ENCODE results near the gene EPB41L2.

EPB41L2 gene

GRCh38 chr6:131054392-131055250 is 8.4 kb downstream of the EPB41L2 start:
- Histone ChIP-seq H4K20me1 (ENCODE audit: insufficient read depth) (no peaks in the 10 kb centered on the region), H3K79me2 (ENCODE audit: insufficient read depth, low read depth) (peaks cover 33% of the 10 kb centered on the region; the same call in 1 of the 2 replicates), H3K27me3 (ENCODE audit: insufficient read depth, low read depth) (no peaks in the 10 kb centered on the region), H3K4me2 (no peak overlapping the region), H3K27ac (no peak overlapping the region), H3K36me3 (ENCODE audit: insufficient read depth) (no peaks in the 10 kb centered on the region), H2AFZ (ENCODE audit: low read depth) (no peak overlapping the region), H3K4me3 (IDR thresholded peaks at IDR 0.05; ENCODE audit: insufficient read depth, low read depth, low read length) (no peak overlapping the region), H3K9ac (no peak overlapping the region), H3K4me1 (ENCODE audit: low read depth, poor library complexity, severe bottlenecking) (peaks cover 5% of the 10 kb centered on the region)
- TF ChIP-seq CTCF (conservative IDR thresholded peaks at IDR 0.05; ENCODE audit: low read depth, low read length) = no peak

- Histone ChIP-seq H3K79me2 (ENCODE audit: insufficient read depth, low read depth) (peaks cover 24% of the 10 kb centered on the region; the same call in 1 of the 2 replicates), H3K4me1 (ENCODE audit: low read depth, poor library complexity, severe bottlenecking) (peaks cover 5% of the 10 kb centered on the region), H3K4me3 (IDR thresholded peaks at IDR 0.05; ENCODE audit: insufficient read depth, low read depth, low read length) (no peak overlapping the region), H3K27me3 (ENCODE audit: insufficient read depth, low read depth) (no peaks in the 10 kb centered on the region), H3K36me3 (ENCODE audit: insufficient read depth) (no peaks in the 10 kb centered on the region), H4K20me1 (ENCODE audit: insufficient read depth) (no peaks in the 10 kb centered on the region), H3K27ac (no peak overlapping the region), H3K4me2 (no peak overlapping the region), H2AFZ (ENCODE audit: low read depth) (no peak overlapping the region), H3K9ac (no peak overlapping the region)
- TF ChIP-seq CTCF (conservative IDR thresholded peaks at IDR 0.05; ENCODE audit: low read depth, low read length) = no peak
Measured at GRCh38 chr6:131053546-131054240, 9.4 kb downstream of the EPB41L2 start.

- Histone ChIP-seq H3K9ac (no peak overlapping the region), H3K4me3 (IDR thresholded peaks at IDR 0.05; ENCODE audit: insufficient read depth, low read depth, low read length) (no peak overlapping the region), H3K27ac (no peak overlapping the region), H3K36me3 (ENCODE audit: insufficient read depth) (no peaks in the 10 kb centered on the region), H3K27me3 (ENCODE audit: insufficient read depth, low read depth) (no peaks in the 10 kb centered on the region), H3K4me1 (ENCODE audit: low read depth, poor library complexity, severe bottlenecking) (no peaks in the 10 kb centered on the region), H3K79me2 (ENCODE audit: insufficient read depth, low read depth) (peaks cover 16% of the 10 kb centered on the region; the same call in 1 of the 2 replicates), H2AFZ (ENCODE audit: low read depth) (no peak overlapping the region), H4K20me1 (ENCODE audit: insufficient read depth) (no peaks in the 10 kb centered on the region), H3K4me2 (no peak overlapping the region)
- TF ChIP-seq CTCF (conservative IDR thresholded peaks at IDR 0.05; ENCODE audit: low read depth, low read length) = no peak
Measured at GRCh38 chr6:131052181-131052580, 10.9 kb downstream of the EPB41L2 start.

GRCh38 chr6:131051341-131051740 is 11.7 kb downstream of the EPB41L2 start:
- H3K4me1 ChIP-seq (ENCODE audit: low read depth, poor library complexity, severe bottlenecking) = no peaks in the 10 kb centered on the region
- H2AFZ ChIP-seq (ENCODE audit: low read depth) = no peak overlapping the region
- H3K4me2 ChIP-seq = no peak overlapping the region
- no peaks in the 10 kb centered on the region for H3K36me3 ChIP-seq (ENCODE audit: insufficient read depth)
- no peak overlapping the region for H3K4me3 ChIP-seq (IDR thresholded peaks at IDR 0.05; ENCODE audit: insufficient read depth, low read depth, low read length)
- H3K9ac ChIP-seq = no peak overlapping the region
- H3K27me3 ChIP-seq (ENCODE audit: insufficient read depth, low read depth) = no peaks in the 10 kb centered on the region
- TF ChIP-seq CTCF (conservative IDR thresholded peaks at IDR 0.05; ENCODE audit: low read depth, low read length) = no peak
- no peaks in the 10 kb centered on the region for H4K20me1 ChIP-seq (ENCODE audit: insufficient read depth)
- H3K27ac ChIP-seq = no peak overlapping the region
- peaks cover 16% of the 10 kb centered on the region; the same call in 1 of the 2 replicates for H3K79me2 ChIP-seq (ENCODE audit: insufficient read depth, low read depth)

All from KMS-11 (cell line).